ENCODE data around the gene ICE1. TPM values are rescaled to one million over a fixed set of nuclear protein-coding genes. Genes with fewer than 3 reads are reported as not detected.

The ICE1 gene
- total and polyA plus RNA-seq, 9 of the 15 experiments (the other 6 are each of a cell fraction or from before 2014, with no cell fraction given): 4.9 to 47.4 (median 28.2) TPM

GRCh38 chr5:5481206-5481605 lies 58.7 kb downstream of the ICE1 start:
- Histone ChIP-seq H3K27me3 (ENCODE audit: control insufficient read depth in 2 of 2, insufficient read depth in 2 of 2, low read length in 2 of 2) (no peaks in the 10 kb centered on the region), H3K4me3 (no peak overlapping the region), H3K36me3 (ENCODE audit: control insufficient read depth, insufficient read depth, low read length) (peaks cover 39% of the 10 kb centered on the region), H3K4me2 (ENCODE audit: insufficient read depth, low read length) (no peak overlapping the region), H2AFZ (ENCODE audit: low read depth, low read length) (no peak overlapping the region), H3K79me2 (ENCODE audit: control insufficient read depth, insufficient read depth, low read length) (no peaks in the 10 kb centered on the region), H3K9me1 (ENCODE audit: control insufficient read depth, insufficient read depth, low read length) (no peaks in the 10 kb centered on the region), H3K27ac (ENCODE audit: extremely low read depth, low read depth, low read length) (no peak overlapping the region), H3K9me3 (replicated peaks; ENCODE audit: control insufficient read depth, insufficient read depth, low read depth, low read length) (no peaks in the 10 kb centered on the region), H4K20me1 (replicated peaks; ENCODE audit: control insufficient read depth, insufficient read depth, low read length) (no peaks in the 10 kb centered on the region; the same call in 1 of the 2 replicates), H3K4me1 (replicated peaks in 1 of 2; ENCODE audit: control insufficient read depth in 2 of 2, insufficient read depth in 2 of 2, low read length in 2 of 2) (no peaks in the 10 kb centered on the region), H3K9ac (ENCODE audit: insufficient read depth in 1 of 2, low read depth in 2 of 2, low read length in 2 of 2) (no peak overlapping the region)
- WGBS (ENCODE audit: insufficient coverage, low coverage, missing lambda C conversion rate): 93% methylated on average over 3 of the region's 3 CpGs
- no TSS peak for BruUV-seq (replicated peaks)
- no peak for FAIRE-seq
- CTCF ChIA-PET (ENCODE audit: low intra/inter-chr PET ratio): interaction anchor here (0.5 kb wide), 1 partner anchor 430 kb away, joined by 3 read pairs; no protein-coding TSS in a partner anchor
- DNase-seq (ENCODE audit: extremely low read depth in 1 of 4, low spot score in 3 of 4): no peak
- POLR2A ChIA-PET: interaction anchor here (0.9 kb wide), 1 partner anchor 13 kb away, joined by 4 read pairs; no protein-coding TSS in a partner anchor
- in situ Hi-C loops (cut with MboI) (loop anchor here (25.0 kb wide), 1 partner anchor 1256 kb away; no protein-coding TSS in a partner anchor), intact Hi-C loops (cut with micrococcal nuclease) (no loop called here)
- no peak for ATAC-seq
- no peak for TF ChIP-seq BCLAF1 (IDR thresholded peaks at IDR 0.05; ENCODE audit: borderline replicate concordance in 1 of 2, control insufficient read depth in 1 of 2, low read depth in 2 of 2, low read length in 1 of 2)
- no peak for TF ChIP-seq MCM5 (IDR thresholded peaks at IDR 0.05; ENCODE audit: low read depth)
- no peak for TF ChIP-seq LEF1 (IDR thresholded peaks at IDR 0.05)
- TF ChIP-seq NFRKB (IDR thresholded peaks at IDR 0.05; ENCODE audit: low read depth): no peak
- TF ChIP-seq HOMEZ (CRISPR knock-in tag; IDR thresholded peaks at IDR 0.05): no peak
- TF ChIP-seq RNF219 (CRISPR knock-in tag; IDR thresholded peaks at IDR 0.05): no peak
- TF ChIP-seq RBM39 (optimal IDR thresholded peaks at IDR 0.05; ENCODE audit: low read depth, low read length): no peak
- TF ChIP-seq ZNF512 (tag; IDR thresholded peaks at IDR 0.05): no peak
- TF ChIP-seq CCNT2 (IDR thresholded peaks at IDR 0.05; ENCODE audit: borderline replicate concordance, extremely low read depth, insufficient read length, low read depth, low read length): no peak
- TF ChIP-seq ZNF175 (CRISPR knock-in tag; IDR thresholded peaks at IDR 0.05; ENCODE audit: low read depth): no peak
- no peak for TF ChIP-seq IRF2 (CRISPR knock-in tag; IDR thresholded peaks at IDR 0.05)

All from K562 (cell line).